Kidney tubule cell (primary cell): ENCODE results near the gene TMEM30B.

Experiments used
- DNase-seq: peaks from one replicate; pipeline ENCODE4 v3.0.0-alpha.2; 2018; ENCODE audit warnings: low spot score

The TMEM30B gene

DNA sequence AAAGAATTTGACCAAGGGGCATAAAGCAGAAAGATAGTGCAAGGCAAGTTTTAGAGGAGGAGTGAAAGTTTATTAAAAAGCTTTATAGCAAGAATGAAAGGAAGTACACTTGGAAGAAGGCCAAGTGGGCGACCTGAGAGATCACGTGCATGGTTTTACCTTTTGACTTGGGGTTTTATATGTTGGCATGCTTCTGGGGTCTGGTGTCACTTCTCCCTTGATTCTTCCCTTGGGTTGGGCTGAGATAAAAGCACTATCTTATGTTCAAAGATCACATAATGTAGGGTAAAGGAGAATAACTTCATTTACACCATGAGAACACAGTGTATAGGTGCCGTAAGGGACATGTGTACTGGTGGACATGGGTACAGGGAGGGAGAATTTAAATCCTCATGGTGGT lies 17.7 kb upstream of the TMEM30B start:
- no peak for DNase-seq

- no peak for DNase-seq
These were observed 16.4 kb upstream of the TMEM30B start for GRCh38 chr14:61297581-61297980.

- peak; percentile 47 for DNase-seq
These were observed 15.8 kb upstream of the TMEM30B start for GRCh38 chr14:61296719-61297502.

GRCh38 chr14:61296151-61296550 lies 15.0 kb upstream of the TMEM30B start:
- no peak for DNase-seq

DNA sequence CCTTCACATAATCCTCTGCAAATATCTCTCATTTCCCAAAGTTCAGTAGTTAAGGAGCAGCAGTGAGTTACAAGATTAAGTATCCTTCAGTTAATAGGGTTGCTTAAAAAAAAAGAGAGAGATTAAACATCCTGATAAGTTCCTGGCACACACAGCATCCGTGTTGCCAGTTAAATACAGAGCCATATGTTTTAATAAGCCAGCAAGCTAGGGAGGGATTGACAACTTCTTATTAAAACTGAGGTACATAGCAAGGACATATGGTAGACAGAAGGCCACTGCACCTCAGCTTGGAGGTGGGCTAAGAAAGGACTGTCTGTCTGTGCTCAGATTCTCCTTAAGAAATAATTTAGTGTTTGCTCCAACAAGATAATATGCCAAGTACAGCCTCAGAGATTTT lies 9.6 kb upstream of the TMEM30B start:
- DNase-seq = no peak

GRCh38 chr14:61288720-61289119 lies 7.6 kb upstream of the TMEM30B start:
- DNase-seq = no peak

DNA sequence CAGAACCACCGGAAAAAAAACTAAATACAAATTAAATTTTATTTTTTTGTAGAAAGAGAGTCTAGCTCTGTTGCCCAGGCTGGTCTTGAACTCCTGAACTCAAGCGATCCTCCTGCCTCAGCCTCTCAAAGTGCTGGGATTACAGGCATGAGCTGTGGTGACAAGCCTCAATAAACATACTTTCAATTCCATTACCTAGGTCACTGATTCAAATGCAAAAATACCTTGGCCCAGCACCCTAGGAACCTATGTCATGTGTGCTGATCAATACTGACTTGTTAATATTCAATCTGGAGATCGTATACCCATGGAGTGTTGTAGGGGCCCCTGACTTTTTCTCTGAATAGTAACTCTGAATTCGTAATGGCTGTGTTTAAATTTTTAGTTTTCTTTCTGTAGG lies 7.1 kb upstream of the TMEM30B start:
- DNase-seq = no peak

GRCh38 chr14:61287196-61287595 lies 6.1 kb upstream of the TMEM30B start:
- DNase-seq = no peak

GRCh38 chr14:61285364-61285763 lies 4.2 kb upstream of the TMEM30B start:
- peak; percentile 21 for DNase-seq

GRCh38 chr14:61284001-61284400 lies 2.9 kb upstream of the TMEM30B start:
- DNase-seq = no peak

DNA sequence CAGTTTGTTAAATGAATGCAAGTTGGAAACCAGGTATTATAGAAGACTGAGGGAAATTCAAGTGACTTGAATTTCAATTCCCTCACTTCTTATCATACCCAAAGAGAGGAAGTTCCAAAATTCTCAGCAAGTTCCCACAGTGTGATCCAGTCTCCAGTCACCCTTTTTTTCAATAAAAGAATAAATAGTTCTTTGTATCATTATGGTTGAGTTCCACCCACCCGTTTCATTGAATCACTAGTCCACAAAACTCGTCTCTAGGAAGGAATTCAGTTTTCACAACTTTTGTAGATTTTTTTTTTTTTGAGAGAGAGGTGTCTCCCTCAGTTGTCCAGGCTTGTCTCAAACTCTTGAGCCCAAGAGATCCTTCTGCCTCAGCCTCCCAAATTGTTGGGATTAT lies 1.6 kb upstream of the TMEM30B start:
- DNase-seq = no peak

- DNase-seq = no peak
These were observed 774 bp upstream of the TMEM30B start for GRCh38 chr14:61281948-61282275.

- peak; percentile 50 for DNase-seq
These were observed 482 bp downstream of the TMEM30B start for GRCh38 chr14:61280526-61281185.

- no peak for DNase-seq
These were observed 1.0 kb downstream of the TMEM30B start for GRCh38 chr14:61280092-61280525.

DNA sequence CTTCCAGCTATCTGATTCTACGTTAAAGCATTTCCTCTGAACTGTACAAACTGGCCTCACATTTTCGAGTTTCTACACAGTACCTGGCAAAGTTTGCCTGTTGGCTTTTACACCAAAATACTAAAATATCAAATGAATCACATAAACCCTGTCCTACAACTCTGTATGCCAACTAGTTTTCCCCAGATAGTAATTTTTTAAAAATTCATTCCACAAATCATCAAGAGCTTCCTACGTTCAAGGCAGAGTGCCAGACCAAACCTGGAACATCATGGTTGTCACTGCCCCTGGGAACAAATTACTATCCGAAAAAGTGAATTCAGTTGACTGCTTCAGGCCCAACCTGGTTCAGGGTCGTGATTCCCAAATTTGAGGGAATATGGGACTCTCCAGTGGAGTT lies 2.1 kb downstream of the TMEM30B start:
- DNase-seq = no peak

DNA sequence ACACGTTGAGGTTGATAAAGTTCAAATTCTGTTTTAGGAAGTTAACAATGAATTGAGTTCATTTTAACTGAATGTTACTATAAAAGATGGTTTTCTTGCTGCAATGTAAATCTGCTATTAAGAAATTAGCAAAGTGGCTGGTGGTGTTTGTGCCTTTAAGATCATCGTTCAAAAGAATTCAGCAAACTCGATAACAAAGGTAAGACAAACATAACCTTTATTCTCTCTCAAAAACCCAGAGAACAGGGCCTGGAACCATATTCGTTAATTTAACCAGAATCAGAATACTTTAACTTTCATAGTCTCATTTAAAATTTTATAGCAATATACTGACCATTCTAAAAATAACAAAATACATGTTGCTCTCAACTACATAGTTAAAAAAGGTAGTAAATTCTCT lies 3.4 kb downstream of the TMEM30B start:
- no peak for DNase-seq

DNA sequence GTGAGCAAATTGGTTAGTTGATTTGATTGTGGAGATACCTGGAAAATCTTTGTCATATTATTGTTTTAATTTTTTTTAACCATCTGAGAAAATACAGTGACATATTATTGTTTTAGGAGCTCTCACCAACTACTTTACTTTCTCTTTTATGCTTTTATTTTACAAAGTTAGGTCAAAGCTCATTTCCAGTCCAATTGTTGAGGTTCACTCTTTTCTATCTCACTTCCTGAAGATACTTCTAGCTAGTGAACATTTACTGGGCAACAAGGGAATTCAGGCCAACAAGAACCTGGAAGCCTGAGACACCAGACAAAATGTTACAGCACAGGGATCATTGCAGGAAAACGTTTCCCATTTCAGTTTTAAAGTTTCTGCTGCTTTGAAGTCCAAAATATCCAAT lies 3.9 kb downstream of the TMEM30B start:
- DNase-seq = no peak

DNA sequence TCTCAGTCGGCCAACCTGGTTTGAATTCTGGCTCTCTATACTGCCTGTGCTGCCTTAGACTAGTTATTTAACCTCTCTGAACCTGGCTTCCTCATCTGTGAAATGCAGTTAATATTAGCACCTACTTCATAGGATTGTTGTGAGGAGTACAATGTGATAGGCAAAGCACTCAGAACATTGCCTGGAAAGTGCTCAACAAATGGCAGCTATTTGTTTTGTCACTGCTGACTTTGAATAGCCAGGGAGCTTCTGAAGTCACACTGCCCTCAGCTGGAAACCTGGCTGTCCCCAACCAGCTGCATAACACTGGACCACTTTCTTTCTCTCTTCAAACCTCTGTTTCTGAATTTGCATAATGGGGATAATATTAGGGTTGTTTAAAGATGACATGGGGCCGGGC lies 9.6 kb downstream of the TMEM30B start:
- no peak for DNase-seq

- DNase-seq = no peak
These were observed 10.4 kb downstream of the TMEM30B start for GRCh38 chr14:61270714-61271113.

DNA sequence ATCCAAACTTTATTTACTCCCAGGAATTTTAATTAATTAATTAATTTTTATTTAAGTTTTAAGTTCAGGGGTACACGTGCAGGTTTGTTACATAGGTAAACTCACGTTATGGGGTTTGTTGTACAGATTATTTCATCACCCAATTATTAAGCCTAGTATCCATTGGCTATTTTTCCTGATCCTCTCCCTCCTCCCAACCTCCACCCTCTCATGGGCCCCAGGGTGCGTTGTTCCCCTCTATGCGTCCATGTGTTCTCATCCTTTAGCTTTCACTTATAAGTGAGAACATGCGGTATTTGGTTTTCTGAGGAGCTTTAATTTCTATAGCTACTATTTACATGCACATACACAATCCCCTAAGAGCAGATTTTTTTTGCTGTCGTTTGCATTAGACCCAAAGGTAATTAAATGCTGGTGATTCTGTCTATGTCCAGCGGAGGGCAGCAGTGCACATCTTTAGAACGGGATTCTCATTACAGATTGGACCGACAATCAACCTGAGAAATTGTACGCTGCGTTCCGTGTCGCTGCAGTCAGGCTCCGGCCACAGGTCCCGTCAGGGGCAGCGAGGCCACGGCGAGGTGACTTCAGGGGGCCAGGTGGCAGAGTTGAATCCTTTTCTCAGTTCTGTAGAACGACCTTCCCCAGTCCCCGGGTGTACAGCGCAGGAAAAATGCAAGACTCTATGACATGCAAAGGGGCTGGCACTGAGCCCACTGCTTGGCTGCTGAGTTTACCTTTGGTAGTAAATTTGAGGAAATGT lies 11.6 kb downstream of the TMEM30B start:
- peak; percentile 79 for DNase-seq

- no peak for DNase-seq
These were observed 12.3 kb downstream of the TMEM30B start for GRCh38 chr14:61268812-61269211.

DNA sequence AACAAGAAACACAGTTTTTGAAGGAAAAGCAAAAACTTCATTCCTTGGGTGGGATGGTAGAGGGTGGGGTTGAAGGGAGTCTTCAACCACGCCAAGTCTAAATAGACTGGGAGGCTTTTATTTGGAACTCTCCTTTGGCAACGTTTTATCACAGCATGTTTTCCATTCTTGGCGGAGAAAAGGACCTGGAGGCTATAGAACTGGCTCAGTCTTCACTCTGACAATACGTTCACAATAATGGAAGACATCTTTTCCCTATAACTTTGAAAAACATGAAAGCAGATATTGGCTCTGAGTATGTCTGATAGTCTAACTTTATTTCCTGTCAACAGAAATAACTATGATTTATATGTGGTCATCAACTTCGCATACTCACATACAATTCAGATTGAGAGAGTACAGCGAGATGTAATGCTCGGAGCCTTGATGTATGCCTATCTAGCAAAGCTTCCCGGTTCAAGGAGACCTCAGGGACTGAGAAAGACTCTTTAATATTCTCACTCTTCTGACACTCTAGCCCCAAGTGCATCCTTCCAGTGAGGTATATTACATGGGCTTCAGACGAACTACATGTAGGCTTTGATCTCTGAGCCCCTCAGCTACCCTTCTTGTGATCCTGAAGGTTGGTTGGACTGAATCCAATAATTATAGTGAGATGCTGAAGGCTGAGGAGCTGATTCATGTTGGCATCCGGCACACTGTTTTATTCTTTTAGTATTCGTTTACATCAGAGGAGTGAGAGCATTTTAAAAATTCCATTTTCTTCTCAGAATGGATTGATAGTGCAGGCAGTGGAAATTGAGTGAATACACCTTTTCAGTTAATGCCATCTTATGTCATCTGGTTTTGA lies 14.0 kb downstream of the TMEM30B start:
- no peak for DNase-seq
